MM.1S (cell line): ENCODE results near the gene ARL15.

Experiments
- DNase-seq: peaks from one replicate; pipeline ENCODE4 v3.0.0-alpha.2; 2015
- H2AFZ ChIP-seq: fragments of 300-600 bp; sonication (generic); 2 replicates; pipeline ENCODE4 v1.6.0; 2016; ENCODE audit warnings: antibody characterized with exemption, low read length
- H3F3A ChIP-seq: fragments of 300-600 bp; sonication (generic); 2 replicates; pipeline ENCODE4 v1.6.1; 2016; ENCODE audit warnings: mild to moderate bottlenecking, antibody characterized with exemption, low read length, moderate library complexity, mixed read lengths; ENCODE audit not compliant: insufficient read depth
- H3K27ac ChIP-seq: fragments of 300-600 bp; sonication (generic); 2 replicates; pipeline ENCODE4 v1.5.1; 2016; ENCODE audit warnings: mild to moderate bottlenecking, low read length
- H3K27me3 ChIP-seq: fragments of 300-600 bp; sonication (generic); replicated peaks from 2 replicates; pipeline ENCODE4 v1.6.0; 2016; ENCODE audit warnings: low read length; ENCODE audit not compliant: insufficient read depth
- H3K36me3 ChIP-seq: fragments of 300-600 bp; sonication (generic); replicated peaks from 2 replicates; pipeline ENCODE4 v1.6.1; 2016; ENCODE audit warnings: mild to moderate bottlenecking, low read length, mixed read lengths; ENCODE audit not compliant: insufficient read depth
- H3K4me1 ChIP-seq: fragments of 300-600 bp; sonication (generic); 2 replicates; pipeline ENCODE4 v1.6.1; 2016; ENCODE audit warnings: low read length, mixed read lengths
- H3K4me2 ChIP-seq: fragments of 300-600 bp; sonication (generic); 2 replicates; pipeline ENCODE4 v1.6.0; 2016; ENCODE audit warnings: low read depth, low read length
- H3K4me3 ChIP-seq: fragments of 300-600 bp; sonication (generic); 2 replicates; pipeline ENCODE4 v1.5.1; 2016; ENCODE audit warnings: low read length, mixed read lengths
- H3K79me2 ChIP-seq: fragments of 300-600 bp; sonication (generic); 2 replicates; pipeline ENCODE4 v1.6.1; 2016; ENCODE audit warnings: mixed run types, low read length, mixed read lengths
- H3K9ac ChIP-seq: fragments of 300-600 bp; sonication (generic); 2 replicates; pipeline ENCODE4 v1.6.1; 2016; ENCODE audit warnings: low read length, mixed read lengths
- H3K9me2 ChIP-seq: fragments of 300-600 bp; sonication (generic); replicated peaks from 2 replicates; pipeline ENCODE4 v1.6.1; 2016; ENCODE audit warnings: mild to moderate bottlenecking, low read length, mixed read lengths; ENCODE audit not compliant: insufficient read depth
- H3K9me3 ChIP-seq: fragments of 300-600 bp; sonication (generic); replicated peaks from 2 replicates; pipeline ENCODE4 v1.6.1; 2016; ENCODE audit warnings: mild to moderate bottlenecking, low read length, mixed read lengths; ENCODE audit not compliant: insufficient read depth
- H4K20me1 ChIP-seq: fragments of 300-600 bp; sonication (generic); 2 replicates; pipeline ENCODE4 v1.6.1; 2016; ENCODE audit warnings: mild to moderate bottlenecking, low read length, moderate library complexity, mixed read lengths; ENCODE audit not compliant: insufficient read depth
- CTCF ChIP-seq: fragments of 300-600 bp; sonication (generic); IDR thresholded peaks from 2 replicates; pipeline ENCODE4 v1.5.1; 2016; ENCODE audit warnings: antibody characterized with exemption, low read length, mixed read lengths
- EZH2 ChIP-seq: fragments of 300-600 bp; sonication (generic); optimal IDR thresholded peaks from 2 replicates; pipeline ENCODE3; 2017; ENCODE audit warnings: low read depth, mild to moderate bottlenecking, antibody characterized with exemption, low read length, mixed read lengths
- EZH2phosphoT487 ChIP-seq: fragments of 300-600 bp; sonication (generic); IDR thresholded peaks from 2 replicates; pipeline ENCODE4 v1.6.1; 2018; ENCODE audit warnings: antibody characterized with exemption, low read length

The ARL15 gene

GRCh38 chr5:53924392-53924791 lies 386.0 kb downstream of the ARL15 start:
- H3K4me1 ChIP-seq = no peaks in the 10 kb centered on the region
- no peaks in the 10 kb centered on the region for H3K79me2 ChIP-seq
- TF ChIP-seq EZH2 (no peak), EZH2phosphoT487 (no peak), CTCF (no peak)
- no peaks in the 10 kb centered on the region for H3K9me3 ChIP-seq
- no peaks in the 10 kb centered on the region for H4K20me1 ChIP-seq
- H3F3A ChIP-seq = no peaks in the 10 kb centered on the region
- no peaks in the 10 kb centered on the region for H3K9me2 ChIP-seq
- no peak overlapping the region for H3K9ac ChIP-seq
- no peaks in the 10 kb centered on the region for H3K27me3 ChIP-seq
- H3K27ac ChIP-seq = no peak overlapping the region
- no peak overlapping the region for H3K4me2 ChIP-seq
- H3K36me3 ChIP-seq = no peaks in the 10 kb centered on the region
- H2AFZ ChIP-seq = no peak overlapping the region
- no peak overlapping the region for H3K4me3 ChIP-seq
- DNase-seq = no peak

GRCh38 chr5:53923961-53924360 lies 386.4 kb downstream of the ARL15 start:
- H3K9me3 ChIP-seq = no peaks in the 10 kb centered on the region
- H3K27me3 ChIP-seq = no peaks in the 10 kb centered on the region
- H3K79me2 ChIP-seq = no peaks in the 10 kb centered on the region
- no peak overlapping the region for H3K4me3 ChIP-seq
- H3K9ac ChIP-seq = no peak overlapping the region
- H4K20me1 ChIP-seq = no peaks in the 10 kb centered on the region
- no peaks in the 10 kb centered on the region for H3F3A ChIP-seq
- no peaks in the 10 kb centered on the region for H3K9me2 ChIP-seq
- H3K27ac ChIP-seq = no peak overlapping the region
- no peak overlapping the region for H2AFZ ChIP-seq
- TF ChIP-seq CTCF = no peak
- no peak for TF ChIP-seq EZH2phosphoT487
- no peak for TF ChIP-seq EZH2
- no peaks in the 10 kb centered on the region for H3K36me3 ChIP-seq
- no peaks in the 10 kb centered on the region for H3K4me1 ChIP-seq
- no peak overlapping the region for H3K4me2 ChIP-seq
- DNase-seq = no peak

GRCh38 chr5:53922508-53923498 lies 387.6 kb downstream of the ARL15 start:
- peak; percentile 11 for DNase-seq
- H3K79me2 ChIP-seq = no peaks in the 10 kb centered on the region
- no peaks in the 10 kb centered on the region for H3K9me2 ChIP-seq
- no peak overlapping the region for H3K9ac ChIP-seq
- no peak overlapping the region for H3K4me2 ChIP-seq
- TF ChIP-seq EZH2phosphoT487 = no peak
- no peak for TF ChIP-seq EZH2
- TF ChIP-seq CTCF = no peak
- no peaks in the 10 kb centered on the region for H3K9me3 ChIP-seq
- H3F3A ChIP-seq = no peaks in the 10 kb centered on the region
- H3K27ac ChIP-seq = no peak overlapping the region
- no peaks in the 10 kb centered on the region for H3K27me3 ChIP-seq
- H3K4me1 ChIP-seq = no peaks in the 10 kb centered on the region
- no peaks in the 10 kb centered on the region for H4K20me1 ChIP-seq
- no peak overlapping the region for H2AFZ ChIP-seq
- H3K4me3 ChIP-seq = no peak overlapping the region
- H3K36me3 ChIP-seq = no peaks in the 10 kb centered on the region
